ENCODE measurements around the gene NFYC.

DNA sequence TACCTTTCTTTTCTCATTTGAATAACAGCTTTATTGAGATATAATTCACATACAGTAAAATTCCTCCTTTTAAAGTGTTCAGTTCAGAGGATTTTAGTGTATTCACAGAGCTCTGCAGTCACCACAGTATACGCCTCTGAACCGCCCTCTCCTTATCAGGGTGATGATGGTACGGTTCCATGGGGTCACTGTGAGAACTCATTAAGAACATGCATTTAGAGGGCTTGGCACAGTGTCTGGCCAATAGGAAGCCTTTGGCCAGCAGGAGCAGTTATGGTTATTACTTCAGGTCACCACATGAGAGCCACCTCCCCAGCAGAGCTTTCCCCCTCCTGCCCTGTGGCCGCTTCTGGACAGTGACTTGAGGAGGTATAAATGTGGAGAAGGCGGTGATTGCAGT lies 119.4 kb downstream of the NFYC start:
- no peak for TF ChIP-seq POLR2AphosphoS5 (IDR thresholded peaks at IDR 0.05)
- TF ChIP-seq, protein P1, sequence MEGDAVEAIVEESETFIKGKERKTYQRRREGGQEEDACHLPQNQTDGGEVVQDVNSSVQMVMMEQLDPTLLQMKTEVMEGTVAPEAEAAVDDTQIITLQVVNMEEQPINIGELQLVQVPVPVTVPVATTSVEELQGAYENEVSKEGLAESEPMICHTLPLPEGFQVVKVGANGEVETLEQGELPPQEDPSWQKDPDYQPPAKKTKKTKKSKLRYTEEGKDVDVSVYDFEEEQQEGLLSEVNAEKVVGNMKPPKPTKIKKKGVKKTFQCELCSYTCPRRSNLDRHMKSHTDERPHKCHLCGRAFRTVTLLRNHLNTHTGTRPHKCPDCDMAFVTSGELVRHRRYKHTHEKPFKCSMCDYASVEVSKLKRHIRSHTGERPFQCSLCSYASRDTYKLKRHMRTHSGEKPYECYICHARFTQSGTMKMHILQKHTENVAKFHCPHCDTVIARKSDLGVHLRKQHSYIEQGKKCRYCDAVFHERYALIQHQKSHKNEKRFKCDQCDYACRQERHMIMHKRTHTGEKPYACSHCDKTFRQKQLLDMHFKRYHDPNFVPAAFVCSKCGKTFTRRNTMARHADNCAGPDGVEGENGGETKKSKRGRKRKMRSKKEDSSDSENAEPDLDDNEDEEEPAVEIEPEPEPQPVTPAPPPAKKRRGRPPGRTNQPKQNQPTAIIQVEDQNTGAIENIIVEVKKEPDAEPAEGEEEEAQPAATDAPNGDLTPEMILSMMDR (IDR thresholded peaks at IDR 0.05), result no peak

Data from stomach (tissue), 4 donors.